ENCODE data around the gene NTRK1.

The NTRK1 gene

GRCh38 chr1:156858555-156858956 is 2.1 kb upstream of the NTRK1 start:
- no peak for DNase-seq

GRCh38 chr1:156858959-156859522 is 1.6 kb upstream of the NTRK1 start, which contains the start of gene INSRR:
Gene INSRR (minus strand): TSS chr1:156859117. CDS start chr1:156858621, 496 bp downstream.
- DNase-seq, result peak in 2 of 4 experiments; percentile 17 to 30

GRCh38 chr1:156859523-156860112 is 1.0 kb upstream of the NTRK1 start:
- peak in 1 of 4 experiments; percentile 11 for DNase-seq

GRCh38 chr1:156860113-156860627 is 495 bp upstream of the NTRK1 start:
- DNase-seq, result peak; percentile 38 to 77 (median 58)

- DNase-seq, result no peak
These were observed 1.9 kb downstream of the NTRK1 start for GRCh38 chr1:156862584-156862983.

- DNase-seq, result no peak
These were observed 2.4 kb downstream of the NTRK1 start for GRCh38 chr1:156862997-156863599.

GRCh38 chr1:156863631-156864030 is 3.0 kb downstream of the NTRK1 start:
- DNase-seq, result no peak

- no peak for DNase-seq
These were observed 4.1 kb downstream of the NTRK1 start for GRCh38 chr1:156864796-156865195.

- no peak for DNase-seq
These were observed 4.6 kb downstream of the NTRK1 start for GRCh38 chr1:156865258-156865657.

GRCh38 chr1:156865865-156866248 is 5.2 kb downstream of the NTRK1 start:
- no peak for DNase-seq

- no peak for DNase-seq
These were observed 5.7 kb downstream of the NTRK1 start for GRCh38 chr1:156866249-156866909.

- no peak for DNase-seq
These were observed 7.7 kb downstream of the NTRK1 start for GRCh38 chr1:156868341-156868740.

GRCh38 chr1:156869455-156869854 is 8.8 kb downstream of the NTRK1 start:
- DNase-seq, result no peak

GRCh38 chr1:156873659-156874058 is 13.0 kb downstream of the NTRK1 start:
- no peak for DNase-seq

GRCh38 chr1:156874142-156874541 is 13.5 kb downstream of the NTRK1 start:
- DNase-seq, result no peak

- no peak for DNase-seq
These were observed 14.1 kb downstream of the NTRK1 start for GRCh38 chr1:156874572-156875340.

GRCh38 chr1:156875341-156875615 is 14.6 kb downstream of the NTRK1 start:
- DNase-seq, result no peak

GRCh38 chr1:156876281-156876680 is 15.6 kb downstream of the NTRK1 start:
- DNase-seq, result no peak

GRCh38 chr1:156877433-156878170 is 16.9 kb downstream of the NTRK1 start:
- DNase-seq, result no peak

- DNase-seq, result no peak
These were observed 19.2 kb downstream of the NTRK1 start for GRCh38 chr1:156879876-156880275.

GRCh38 chr1:156880473-156880872 is 19.8 kb downstream of the NTRK1 start:
- DNase-seq, result no peak

- DNase-seq, result no peak
These were observed 20.4 kb downstream of the NTRK1 start for GRCh38 chr1:156881101-156881500.
